CD14-positive monocyte (primary cell): ENCODE results near the gene SRC. TPM values are rescaled to one million over a fixed set of nuclear protein-coding genes. Genes with fewer than 3 reads are reported as not detected.

Experiments used
- DNase-seq, 3 donors: peaks; one replicate each; pipeline ENCODE4 v3.0.0-alpha.2; 2011 to 2022
- H2AFZ ChIP-seq: 2 replicates; pipeline ENCODE4 v1.6.0; 2012; ENCODE audit warnings: mild to moderate bottlenecking, low read depth, low read length, inconsistent platforms; ENCODE audit not compliant: insufficient read depth, poor library complexity, severe bottlenecking
- H3K27ac ChIP-seq, 2 donors: 1 replicate in 1 of 2; 2 replicates in 1 of 2; pipeline ENCODE4 v1.5.1; 2012 to 2013; ENCODE audit warnings: low read length in 2 of 2, control low read depth in 1 of 2, inconsistent platforms in 1 of 2, low read depth in 1 of 2, mild to moderate bottlenecking in 1 of 2
- H3K27me3 ChIP-seq, 2 donors: one replicate each; pipeline versions ENCODE4 v1.6.0 to v1.6.1; 2011 to 2013; ENCODE audit warnings: low read length in 2 of 2; ENCODE audit not compliant: control insufficient read depth in 2 of 2, insufficient read depth in 2 of 2
- H3K36me3 ChIP-seq, 2 donors: replicated peaks in 1 of 2; 1 replicate in 1 of 2; 2 replicates in 1 of 2; pipeline versions ENCODE4 v1.5.1 to v1.6.1; 2012 to 2013; ENCODE audit warnings: low read length in 2 of 2, control low read depth in 1 of 2, inconsistent platforms in 1 of 2, mild to moderate bottlenecking in 1 of 2; ENCODE audit not compliant: insufficient read depth in 2 of 2, control insufficient read depth in 1 of 2
- H3K4me1 ChIP-seq, 2 donors: 1 replicate in 1 of 2; 2 replicates in 1 of 2; pipeline versions ENCODE4 v1.5.1 to v1.6.1; 2012 to 2013; ENCODE audit warnings: low read length in 2 of 2, control low read depth in 1 of 2, inconsistent platforms in 1 of 2, mild to moderate bottlenecking in 1 of 2, moderate library complexity in 1 of 2; ENCODE audit not compliant: insufficient read depth in 2 of 2, control insufficient read depth in 1 of 2
- H3K4me2 ChIP-seq: replicated peaks from 2 replicates; pipeline ENCODE3; 2012; ENCODE audit warnings: low read length, moderate library complexity, mild to moderate bottlenecking; ENCODE audit not compliant: poor library complexity, severe bottlenecking; ENCODE audit errors: extremely low read depth
- H3K4me3 ChIP-seq, 3 experiments: fragments of 200-600 bp in 1 of 3; sonication (generic) in 1 of 3; replicated peaks in 1 of 3; 1 replicate in 2 of 3; 2 replicates in 1 of 3; pipeline ENCODE4 v1.5.1; 2011 to 2013; ENCODE audit warnings: low read length in 3 of 3, mild to moderate bottlenecking in 3 of 3, control low read depth in 2 of 3, low read depth in 2 of 3, inconsistent platforms in 1 of 3, moderate library complexity in 1 of 3
- H3K79me2 ChIP-seq: 2 replicates; pipeline ENCODE4 v1.6.0; 2012; ENCODE audit warnings: mild to moderate bottlenecking, control low read depth, inconsistent platforms, low read length, moderate library complexity; ENCODE audit not compliant: insufficient read depth
- H3K9ac ChIP-seq: 2 replicates; pipeline ENCODE4 v1.6.0; 2017; ENCODE audit warnings: low read length, mild to moderate bottlenecking; ENCODE audit not compliant: insufficient read depth, poor library complexity, severe bottlenecking
- H3K9me3 ChIP-seq, 2 donors: replicated peaks in 1 of 2; 1 replicate in 1 of 2; 2 replicates in 1 of 2; pipeline versions ENCODE4 v1.5.1 to v1.6.1; 2012 to 2013; ENCODE audit warnings: low read length in 2 of 2, control low read depth in 1 of 2; ENCODE audit not compliant: control insufficient read depth in 1 of 2, insufficient read depth in 1 of 2
- H4K20me1 ChIP-seq: 2 replicates; pipeline ENCODE4 v1.6.0; 2012; ENCODE audit warnings: mild to moderate bottlenecking, low read length, control low read depth, moderate library complexity; ENCODE audit not compliant: insufficient read depth
- H3K27ac Mint-ChIP-seq, 7 donors: one replicate each; pipeline ENCODE4 v1.8.0; 2020; ENCODE audit warnings: mild to moderate bottlenecking in 7 of 7, mixed read lengths in 7 of 7, moderate library complexity in 6 of 7, inconsistent platforms in 2 of 7
- H3K27me3 Mint-ChIP-seq, 3 donors: one replicate each; pipeline ENCODE4 v1.8.0; 2021 to 2022; ENCODE audit warnings: low read depth in 3 of 3, mild to moderate bottlenecking in 3 of 3, mixed read lengths in 3 of 3, moderate library complexity in 3 of 3, inconsistent platforms in 1 of 3
- H3K36me3 Mint-ChIP-seq, 2 donors: one replicate each; pipeline ENCODE4 v1.8.0; 2020; ENCODE audit warnings: mixed read lengths in 2 of 2, inconsistent platforms in 1 of 2, mild to moderate bottlenecking in 1 of 2
- H3K4me1 Mint-ChIP-seq: one replicate; pipeline ENCODE4 v1.8.0; 2020; ENCODE audit warnings: mild to moderate bottlenecking, mixed read lengths
- H3K4me3 Mint-ChIP-seq, 2 donors: one replicate each; pipeline ENCODE4 v1.8.0; 2020; ENCODE audit warnings: mild to moderate bottlenecking in 2 of 2, mixed read lengths in 2 of 2, moderate library complexity in 1 of 2
- H3K9me3 Mint-ChIP-seq, 7 donors: one replicate each; pipeline ENCODE4 v1.8.0; 2020 to 2022; ENCODE audit warnings: mixed read lengths in 7 of 7, mild to moderate bottlenecking in 6 of 7, moderate library complexity in 6 of 7, inconsistent platforms in 2 of 7
- WGBS: methylation state at CpG from one replicate; pipeline ENCODE4 v1.1.5; 2013; ENCODE audit warnings: missing lambda C conversion rate; ENCODE audit not compliant: insufficient coverage; 5-methylcytosine and 5-hydroxymethylcytosine counted together
- intact Hi-C, 2 donors: fragments of 100-400 bp; cut with micrococcal nuclease; formaldehyde crosslinking; loops; one replicate each; pipeline versions ENCODE4 v1.15.0 to v1.15.1; 2023
- polyA plus RNA-seq, 3 donors: library from polyadenylated mRNA; depleted of rRNA in 1 of 3; unstranded in 2 of 3; stranded (reverse) in 1 of 3; fragments of 300-500 nt in 2 of 3; fragments of >200 nt in 1 of 3; fragmentation: Illumina TruSeq in 2 of 3; gene quantifications; 1 replicate in 2 of 3; 2 replicates in 1 of 3; pipeline ENCODE4 v1.2.3, GENCODE V29; 2012 to 2021
- TF ChIP-seq, protein P1 (sequence below): fragments of 200-600 bp; IDR thresholded peaks from one replicate; pipeline ENCODE4 v1.8.0; 2022; ENCODE audit warnings: antibody characterized with exemption, mild to moderate bottlenecking

SRC gene
- polyA plus RNA-seq, 3 donors, result 4.9 to 55.1 (median 6.8) TPM

DNA sequence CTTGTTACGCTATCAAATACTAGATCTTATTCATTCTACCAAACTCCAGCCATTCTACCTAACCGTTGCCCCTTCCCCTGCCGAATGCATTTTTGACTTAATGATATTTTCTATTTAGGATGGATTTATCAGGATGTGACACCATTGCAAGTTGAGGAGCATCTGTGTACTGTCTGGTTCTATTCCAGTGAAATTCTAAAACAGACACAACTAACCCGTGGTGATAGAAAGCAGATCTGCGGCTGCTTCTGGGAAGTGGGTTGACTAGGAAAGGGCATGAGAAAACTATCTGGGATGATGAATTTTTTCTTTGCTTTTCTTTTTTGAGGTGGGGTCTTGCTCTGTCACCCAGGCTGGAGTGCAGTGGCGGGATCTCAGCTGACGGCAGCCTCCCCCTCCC, 20.7 kb upstream of the SRC start:
- Histone ChIP-seq H3K9me3 (peaks cover 0 to 2% of the 10 kb centered on the region in 2 donors), H3K4me1 (no peaks in the 10 kb centered on the region), H3K9ac (no peak overlapping the region), H3K36me3 (no peaks in the 10 kb centered on the region), H3K4me2 (no peak overlapping the region), H2AFZ (no peak overlapping the region), H3K79me2 (no peaks in the 10 kb centered on the region), H4K20me1 (no peaks in the 10 kb centered on the region), H3K27me3 (no peaks in the 10 kb centered on the region), H3K27ac (no peak overlapping the region), H3K4me3 (no peak overlapping the region)
- intact Hi-C loops, result no loop called here
- TF ChIP-seq, protein P1, sequence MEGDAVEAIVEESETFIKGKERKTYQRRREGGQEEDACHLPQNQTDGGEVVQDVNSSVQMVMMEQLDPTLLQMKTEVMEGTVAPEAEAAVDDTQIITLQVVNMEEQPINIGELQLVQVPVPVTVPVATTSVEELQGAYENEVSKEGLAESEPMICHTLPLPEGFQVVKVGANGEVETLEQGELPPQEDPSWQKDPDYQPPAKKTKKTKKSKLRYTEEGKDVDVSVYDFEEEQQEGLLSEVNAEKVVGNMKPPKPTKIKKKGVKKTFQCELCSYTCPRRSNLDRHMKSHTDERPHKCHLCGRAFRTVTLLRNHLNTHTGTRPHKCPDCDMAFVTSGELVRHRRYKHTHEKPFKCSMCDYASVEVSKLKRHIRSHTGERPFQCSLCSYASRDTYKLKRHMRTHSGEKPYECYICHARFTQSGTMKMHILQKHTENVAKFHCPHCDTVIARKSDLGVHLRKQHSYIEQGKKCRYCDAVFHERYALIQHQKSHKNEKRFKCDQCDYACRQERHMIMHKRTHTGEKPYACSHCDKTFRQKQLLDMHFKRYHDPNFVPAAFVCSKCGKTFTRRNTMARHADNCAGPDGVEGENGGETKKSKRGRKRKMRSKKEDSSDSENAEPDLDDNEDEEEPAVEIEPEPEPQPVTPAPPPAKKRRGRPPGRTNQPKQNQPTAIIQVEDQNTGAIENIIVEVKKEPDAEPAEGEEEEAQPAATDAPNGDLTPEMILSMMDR, result no peak
- peaks cover 0 to 2% (median 0%) of the 10 kb centered on the region in 7 donors for H3K9me3 Mint-ChIP-seq
- H3K27me3 Mint-ChIP-seq, result peaks cover 0 to 4% (median 2%) of the 10 kb centered on the region in 3 donors
- WGBS, result no CpG with 5 or more reads among the region's 7 CpGs
- peaks cover 2% of the 10 kb centered on the region for H3K4me1 Mint-ChIP-seq
- H3K4me3 Mint-ChIP-seq, result no peak overlapping the region
- no peak overlapping the region for H3K27ac Mint-ChIP-seq
- no peak for DNase-seq
- no peaks in the 10 kb centered on the region for H3K36me3 Mint-ChIP-seq

DNA sequence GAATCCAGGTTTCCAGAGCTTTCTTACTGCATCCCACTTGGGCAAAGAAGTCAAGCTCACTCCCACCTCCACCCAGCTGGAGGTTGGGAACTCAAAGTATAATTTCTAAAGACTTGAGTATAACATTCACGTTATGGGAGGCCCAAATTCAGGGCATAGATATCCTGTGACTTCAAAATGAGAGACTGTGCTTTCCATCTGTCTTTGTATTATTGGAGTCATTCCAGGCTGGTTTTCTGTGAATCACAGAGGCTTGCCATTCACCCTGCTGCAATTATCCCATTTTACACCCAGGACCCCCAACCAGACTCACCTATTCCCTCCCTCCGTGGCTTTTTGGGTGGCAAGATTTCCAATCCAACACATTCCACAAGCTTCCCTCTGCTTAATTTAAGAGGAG, 19.3 kb upstream of the SRC start:
- Mint-ChIP-seq H3K27ac (peak overlapping the region in 1 of 7 donors; percentile 57), H3K4me1 (peaks cover 2% of the 10 kb centered on the region), H3K9me3 (peaks cover 0 to 2% (median 0%) of the 10 kb centered on the region in 7 donors), H3K36me3 (no peaks in the 10 kb centered on the region), H3K27me3 (peaks cover 0 to 7% (median 5%) of the 10 kb centered on the region in 3 donors), H3K4me3 (no peak overlapping the region)
- H3K36me3 ChIP-seq, result no peaks in the 10 kb centered on the region
- intact Hi-C loops, result no loop called here
- no peaks in the 10 kb centered on the region for H3K27me3 ChIP-seq
- H3K79me2 ChIP-seq, result no peaks in the 10 kb centered on the region
- no peak overlapping the region for H3K27ac ChIP-seq
- H3K9ac ChIP-seq, result no peak overlapping the region
- H4K20me1 ChIP-seq, result no peaks in the 10 kb centered on the region
- H3K4me2 ChIP-seq, result no peak overlapping the region
- H2AFZ ChIP-seq, result no peak overlapping the region
- no peak for DNase-seq
- H3K4me1 ChIP-seq, result no peaks in the 10 kb centered on the region
- H3K9me3 ChIP-seq, result peaks cover 0 to 2% of the 10 kb centered on the region in 2 donors
- H3K4me3 ChIP-seq, result no peak overlapping the region
- 100% methylated on average over 1 of the region's 2 CpGs for WGBS
- TF ChIP-seq, protein P1, result no peak
